ENCODE data around the gene HOMER3. TPM values are rescaled to one million over a fixed set of nuclear protein-coding genes. Genes with fewer than 3 reads are reported as not detected.

The HOMER3 gene
- total RNA-seq, 6 donors from 2014 or later: 17.3 to 58.0 (median 27.8) TPM

DNA sequence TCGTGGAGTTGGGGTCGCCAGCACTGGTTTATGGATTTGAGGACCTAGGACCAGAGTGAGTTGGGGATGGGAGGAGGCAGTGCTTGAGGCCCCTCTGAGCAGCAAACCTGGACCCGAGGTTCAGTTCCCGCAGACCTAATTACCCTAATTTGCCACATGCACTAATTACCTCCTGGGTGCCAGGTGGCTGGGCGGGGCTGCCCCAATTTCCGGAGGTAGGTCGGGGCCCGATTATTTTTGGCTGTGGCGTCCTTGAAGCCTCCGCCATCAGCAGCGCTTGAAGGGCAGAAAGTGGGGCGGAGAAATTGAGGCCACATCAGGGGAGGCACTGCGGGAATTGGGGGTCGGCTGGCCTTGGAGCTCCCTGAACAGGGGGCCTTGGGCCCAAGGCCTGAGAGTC, 5.9 kb upstream of the HOMER3 start:
- TF ChIP-seq, protein P1, sequence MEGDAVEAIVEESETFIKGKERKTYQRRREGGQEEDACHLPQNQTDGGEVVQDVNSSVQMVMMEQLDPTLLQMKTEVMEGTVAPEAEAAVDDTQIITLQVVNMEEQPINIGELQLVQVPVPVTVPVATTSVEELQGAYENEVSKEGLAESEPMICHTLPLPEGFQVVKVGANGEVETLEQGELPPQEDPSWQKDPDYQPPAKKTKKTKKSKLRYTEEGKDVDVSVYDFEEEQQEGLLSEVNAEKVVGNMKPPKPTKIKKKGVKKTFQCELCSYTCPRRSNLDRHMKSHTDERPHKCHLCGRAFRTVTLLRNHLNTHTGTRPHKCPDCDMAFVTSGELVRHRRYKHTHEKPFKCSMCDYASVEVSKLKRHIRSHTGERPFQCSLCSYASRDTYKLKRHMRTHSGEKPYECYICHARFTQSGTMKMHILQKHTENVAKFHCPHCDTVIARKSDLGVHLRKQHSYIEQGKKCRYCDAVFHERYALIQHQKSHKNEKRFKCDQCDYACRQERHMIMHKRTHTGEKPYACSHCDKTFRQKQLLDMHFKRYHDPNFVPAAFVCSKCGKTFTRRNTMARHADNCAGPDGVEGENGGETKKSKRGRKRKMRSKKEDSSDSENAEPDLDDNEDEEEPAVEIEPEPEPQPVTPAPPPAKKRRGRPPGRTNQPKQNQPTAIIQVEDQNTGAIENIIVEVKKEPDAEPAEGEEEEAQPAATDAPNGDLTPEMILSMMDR (IDR thresholded peaks at IDR 0.05): no peak
- TF ChIP-seq POLR2A (IDR thresholded peaks at IDR 0.05) (no peak), EP300 (IDR thresholded peaks at IDR 0.05) (no peak), POLR2AphosphoS5 (IDR thresholded peaks at IDR 0.05) (no peak)
- H3K4me1 ChIP-seq: peaks cover 0 to 2% (median 0%) of the 10 kb centered on the region in 4 donors
- no peak overlapping the region for H3K4me3 ChIP-seq
- no peak overlapping the region for H3K27ac ChIP-seq
- WGBS, 2 donors: 84 to 91% methylated on average over 14 of the region's 14 CpGs
- DNase-seq (no peak), ATAC-seq (ENCODE audit: low FRiP score in 2 of 2) (no peak)
- H3K27me3 ChIP-seq: no peaks in the 10 kb centered on the region
- H3K9me3 ChIP-seq: no peaks in the 10 kb centered on the region
- H3K36me3 ChIP-seq: no peaks in the 10 kb centered on the region

DNA sequence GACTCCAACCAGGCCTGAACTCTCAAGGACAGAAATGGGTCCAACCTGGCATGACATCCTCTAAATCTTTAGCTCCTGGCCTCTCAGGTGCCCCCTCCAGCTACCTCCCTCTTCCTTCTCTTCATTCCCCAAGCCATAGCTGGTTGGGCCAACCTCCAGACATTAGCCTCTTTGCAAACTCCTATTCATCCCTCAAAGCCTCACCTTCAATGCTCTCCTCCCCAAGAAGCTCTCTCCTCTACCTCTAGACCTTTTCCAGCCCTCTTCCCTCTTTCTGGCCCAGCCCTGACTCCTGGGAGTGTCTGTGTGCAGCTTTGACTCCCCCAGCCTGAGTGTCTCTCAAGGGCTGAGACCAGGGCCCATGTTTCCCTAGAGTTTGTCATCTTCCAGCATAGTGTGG, 5.3 kb upstream of the HOMER3 start:
- DNase-seq: no peak
- no peak for ATAC-seq (ENCODE audit: low FRiP score in 2 of 2)
- TF ChIP-seq POLR2AphosphoS5 (IDR thresholded peaks at IDR 0.05): no peak
- TF ChIP-seq EP300 (IDR thresholded peaks at IDR 0.05): no peak
- TF ChIP-seq, protein P1 (IDR thresholded peaks at IDR 0.05): no peak
- no peak for TF ChIP-seq POLR2A (IDR thresholded peaks at IDR 0.05)

GRCh38 chr19:18945297-18945696, 4.3 kb upstream of the HOMER3 start:
- DNase-seq (no peak), ATAC-seq (ENCODE audit: low FRiP score in 2 of 2) (no peak)
- H3K27ac ChIP-seq: no peak overlapping the region
- no peaks in the 10 kb centered on the region for H3K27me3 ChIP-seq
- 92 to 94% methylated on average over 9 of the region's 9 CpGs for WGBS, 2 donors
- peaks cover 6 to 16% (median 10%) of the 10 kb centered on the region in 4 donors for H3K4me1 ChIP-seq
- TF ChIP-seq, protein P1 (IDR thresholded peaks at IDR 0.05): no peak
- TF ChIP-seq EP300 (IDR thresholded peaks at IDR 0.05): no peak
- TF ChIP-seq POLR2A (IDR thresholded peaks at IDR 0.05): no peak
- TF ChIP-seq POLR2AphosphoS5 (IDR thresholded peaks at IDR 0.05): no peak
- H3K9me3 ChIP-seq: no peaks in the 10 kb centered on the region
- H3K36me3 ChIP-seq: no peaks in the 10 kb centered on the region
- no peak overlapping the region for H3K4me3 ChIP-seq

More for the DNA sequence above, 5.3 kb upstream of the HOMER3 start:
- Histone ChIP-seq H3K27ac (no peak overlapping the region), H3K4me3 (no peak overlapping the region), H3K36me3 (no peaks in the 10 kb centered on the region), H3K27me3 (no peaks in the 10 kb centered on the region), H3K9me3 (no peaks in the 10 kb centered on the region), H3K4me1 (peaks cover 3 to 8% (median 5%) of the 10 kb centered on the region in 4 donors)

DNA sequence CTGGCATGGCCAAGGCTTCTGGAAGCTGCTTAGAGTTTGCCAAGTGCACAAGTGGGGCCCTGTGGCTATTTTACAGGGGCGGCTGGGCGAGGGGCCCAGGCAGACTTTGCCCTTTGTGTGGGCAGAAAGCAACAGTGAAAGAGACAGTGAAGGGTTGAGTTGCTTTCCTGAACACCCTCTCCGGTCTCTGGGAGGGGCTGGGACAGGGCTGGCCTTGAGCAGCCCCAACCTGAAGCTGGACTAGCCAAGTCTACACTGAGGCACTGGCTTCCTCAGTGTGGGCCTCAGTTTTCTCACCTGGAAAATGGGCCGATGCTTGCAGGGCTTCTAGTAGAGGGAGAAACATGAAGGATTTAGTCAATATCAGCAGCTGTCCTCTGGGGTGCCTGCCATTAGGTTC, 2.4 kb upstream of the HOMER3 start:
- Histone ChIP-seq H3K9me3 (no peaks in the 10 kb centered on the region), H3K4me3 (no peak overlapping the region), H3K27ac (no peak overlapping the region), H3K36me3 (no peaks in the 10 kb centered on the region), H3K4me1 (peaks cover 16 to 29% (median 20%) of the 10 kb centered on the region in 4 donors), H3K27me3 (no peaks in the 10 kb centered on the region)
- ATAC-seq (ENCODE audit: low FRiP score in 2 of 2) (no peak), DNase-seq (no peak)
- WGBS, 2 donors: 82 to 85% methylated on average over 3 to 4 of the region's 4 CpGs
- TF ChIP-seq POLR2A (IDR thresholded peaks at IDR 0.05) (no peak), EP300 (IDR thresholded peaks at IDR 0.05) (no peak), POLR2AphosphoS5 (IDR thresholded peaks at IDR 0.05) (no peak)
- TF ChIP-seq, protein P1 (IDR thresholded peaks at IDR 0.05): no peak

- TF ChIP-seq POLR2AphosphoS5 (IDR thresholded peaks at IDR 0.05) (no peak), EP300 (IDR thresholded peaks at IDR 0.05) (no peak), POLR2A (IDR thresholded peaks at IDR 0.05) (no peak)
- TF ChIP-seq, protein P1 (IDR thresholded peaks at IDR 0.05): no peak
- Histone ChIP-seq H3K4me3 (no peak overlapping the region), H3K4me1 (peaks cover 16 to 29% (median 20%) of the 10 kb centered on the region in 4 donors), H3K9me3 (no peaks in the 10 kb centered on the region), H3K36me3 (no peaks in the 10 kb centered on the region), H3K27me3 (no peaks in the 10 kb centered on the region), H3K27ac (no peak overlapping the region)
- ATAC-seq (ENCODE audit: low FRiP score in 2 of 2) (no peak), DNase-seq (no peak)
- WGBS, 2 donors: 89 to 96% methylated on average over 6 of the region's 6 CpGs
Observed at GRCh38 chr19:18942692-18943091, 1.7 kb upstream of the HOMER3 start.
